CD4-positive, alpha-beta T cell treated with Interleukin-4 for 4 hours (primary cell): ENCODE data around the gene SIX5.
"Not testable (repeated sequence)": the region's sequence is repeated elsewhere in the genome, so short reads cannot be mapped to it uniquely, and the experiment has no call there.

ENCODE experiments used
- DNase-seq: peaks from one replicate; pipeline ENCODE4 v3.0.0-alpha.2; 2020

Gene SIX5

GRCh38 chr19:45768984-45769782 lies at the start of gene SIX5:
Gene SIX5, minus strand, starts transcription at chr19:45769252. Its CDS starts 408 bp downstream, at chr19:45768844.
- DNase-seq = peak; percentile 94

GRCh38 chr19:45817725-45818301 lies 48.8 kb upstream of the SIX5 start:
- DNase-seq = no peak

GRCh38 chr19:45817010-45817724 lies 48.1 kb upstream of the SIX5 start:
- peak; percentile 92 for DNase-seq

GRCh38 chr19:45816236-45817009 lies 47.4 kb upstream of the SIX5 start:
- no peak for DNase-seq

GRCh38 chr19:45815481-45816216 lies 46.6 kb upstream of the SIX5 start:
- DNase-seq = no peak

- DNase-seq = no peak
These were observed 45.9 kb upstream of the SIX5 start, which contains the start of gene RSPH6A for GRCh38 chr19:45814851-45815480. Gene RSPH6A, minus strand, starts transcription at chr19:45815308. Its CDS starts 132 bp downstream, at chr19:45815176.

- no peak for DNase-seq
These were observed 45.2 kb upstream of the SIX5 start for GRCh38 chr19:45814166-45814780.

- DNase-seq = no peak
These were observed 43.2 kb upstream of the SIX5 start for GRCh38 chr19:45812297-45812696.

- no peak for DNase-seq
These were observed 40.6 kb upstream of the SIX5 start for GRCh38 chr19:45809643-45810159.

GRCh38 chr19:45805719-45806118 lies 36.7 kb upstream of the SIX5 start:
- DNase-seq = no peak

GRCh38 chr19:45804959-45805230 lies 35.8 kb upstream of the SIX5 start:
- no peak for DNase-seq

- DNase-seq = no peak
These were observed 35.3 kb upstream of the SIX5 start for GRCh38 chr19:45804140-45804958.

- no peak for DNase-seq
These were observed 32.6 kb upstream of the SIX5 start for GRCh38 chr19:45801603-45802175.

GRCh38 chr19:45800070-45800553 lies 31.1 kb upstream of the SIX5 start:
- no peak for DNase-seq

GRCh38 chr19:45799541-45799940 lies 30.5 kb upstream of the SIX5 start:
- DNase-seq = not testable (repeated sequence)

GRCh38 chr19:45798995-45799517 lies 30.0 kb upstream of the SIX5 start:
- peak; percentile 64 for DNase-seq

- DNase-seq = no peak
These were observed 25.6 kb upstream of the SIX5 start for GRCh38 chr19:45794627-45795026.

GRCh38 chr19:45793876-45794275 lies 24.8 kb upstream of the SIX5 start:
- DNase-seq = no peak

- DNase-seq = no peak
These were observed 24.1 kb upstream of the SIX5 start for GRCh38 chr19:45793178-45793564.
